ENCODE measurements around the gene PPAT.

DNA sequence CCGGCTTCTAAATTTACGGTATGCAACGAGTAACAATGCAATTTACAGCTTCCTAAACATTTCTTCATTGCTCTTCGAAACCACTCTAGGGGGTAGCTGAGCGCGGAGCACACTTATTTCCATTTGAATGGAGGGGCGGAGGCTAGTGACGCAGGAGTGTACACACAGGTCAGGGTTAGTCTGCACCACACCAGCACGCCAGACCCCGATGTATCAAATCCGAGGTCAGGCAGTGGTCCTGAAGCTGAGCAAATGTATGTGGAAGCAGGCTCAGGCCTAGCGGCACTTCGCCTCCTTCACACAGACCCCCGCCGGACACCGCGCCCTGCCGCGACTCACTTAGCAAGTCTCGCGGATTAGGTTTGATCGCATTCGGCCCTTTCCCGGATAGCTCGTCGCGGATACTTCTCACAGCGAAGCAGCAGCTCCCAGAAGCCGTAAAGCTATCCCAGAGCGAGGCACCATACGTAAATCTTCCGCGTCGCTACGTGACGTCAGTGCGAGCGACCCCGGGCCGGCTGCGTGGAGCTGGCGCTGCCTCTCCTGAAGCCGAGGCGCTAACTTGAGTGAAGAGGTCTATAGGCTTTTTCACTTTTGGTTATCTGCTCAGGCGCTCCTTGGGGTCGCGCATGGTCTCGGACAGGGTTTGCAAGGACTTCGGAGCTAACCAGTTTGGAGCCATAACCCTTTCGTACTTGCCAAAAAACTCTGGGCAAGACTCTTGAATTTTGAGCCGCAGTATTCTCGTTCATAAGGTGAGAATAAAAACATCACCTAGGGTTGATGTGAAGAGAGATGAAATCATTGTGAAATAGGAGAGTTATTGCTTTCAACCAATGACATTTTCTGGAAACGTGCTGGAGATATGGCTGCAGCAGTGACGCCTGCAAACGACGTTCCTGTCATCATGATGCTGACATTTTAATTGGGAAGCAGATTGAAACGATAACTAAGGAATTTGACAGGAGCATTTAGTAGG lies 48.1 kb downstream of the PPAT start, which contains the start of gene AASDH:
- TF ChIP-seq, protein P1, sequence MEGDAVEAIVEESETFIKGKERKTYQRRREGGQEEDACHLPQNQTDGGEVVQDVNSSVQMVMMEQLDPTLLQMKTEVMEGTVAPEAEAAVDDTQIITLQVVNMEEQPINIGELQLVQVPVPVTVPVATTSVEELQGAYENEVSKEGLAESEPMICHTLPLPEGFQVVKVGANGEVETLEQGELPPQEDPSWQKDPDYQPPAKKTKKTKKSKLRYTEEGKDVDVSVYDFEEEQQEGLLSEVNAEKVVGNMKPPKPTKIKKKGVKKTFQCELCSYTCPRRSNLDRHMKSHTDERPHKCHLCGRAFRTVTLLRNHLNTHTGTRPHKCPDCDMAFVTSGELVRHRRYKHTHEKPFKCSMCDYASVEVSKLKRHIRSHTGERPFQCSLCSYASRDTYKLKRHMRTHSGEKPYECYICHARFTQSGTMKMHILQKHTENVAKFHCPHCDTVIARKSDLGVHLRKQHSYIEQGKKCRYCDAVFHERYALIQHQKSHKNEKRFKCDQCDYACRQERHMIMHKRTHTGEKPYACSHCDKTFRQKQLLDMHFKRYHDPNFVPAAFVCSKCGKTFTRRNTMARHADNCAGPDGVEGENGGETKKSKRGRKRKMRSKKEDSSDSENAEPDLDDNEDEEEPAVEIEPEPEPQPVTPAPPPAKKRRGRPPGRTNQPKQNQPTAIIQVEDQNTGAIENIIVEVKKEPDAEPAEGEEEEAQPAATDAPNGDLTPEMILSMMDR (conservative IDR thresholded peaks at IDR 0.05; ENCODE audit: low read depth, low read length), result no peak
- no peak for TF ChIP-seq EZH2 (IDR thresholded peaks at IDR 0.05; ENCODE audit: low read length, unreplicated experiment)
